D721Med (cell line): ENCODE measurements around the gene TTC28.
A peak's percentile ranks its signal among the peaks of the same experiment; 100 is the strongest.
"Not testable (repeated sequence)": the region's sequence is repeated elsewhere in the genome, so short reads cannot be mapped to it uniquely, and the experiment has no call there.

Experiments used
- DNase-seq: peaks from one replicate; pipeline ENCODE4 v3.0.0; 2011; ENCODE audit warnings: low spot score; ENCODE audit not compliant: insufficient read length
- FAIRE-seq: peaks from 2 replicates; lab custom pipeline; 2011; peaks lifted over from hg19 to GRCh38; lab: Jason Lieb, UNC
- CTCF ChIP-seq: IDR thresholded peaks from 2 replicates; pipeline ENCODE4 v1.5.1; 2012; ENCODE audit warnings: mild to moderate bottlenecking, control low read depth; ENCODE audit not compliant: insufficient read depth; ENCODE audit errors: missing control alignments

TTC28 gene

DNA sequence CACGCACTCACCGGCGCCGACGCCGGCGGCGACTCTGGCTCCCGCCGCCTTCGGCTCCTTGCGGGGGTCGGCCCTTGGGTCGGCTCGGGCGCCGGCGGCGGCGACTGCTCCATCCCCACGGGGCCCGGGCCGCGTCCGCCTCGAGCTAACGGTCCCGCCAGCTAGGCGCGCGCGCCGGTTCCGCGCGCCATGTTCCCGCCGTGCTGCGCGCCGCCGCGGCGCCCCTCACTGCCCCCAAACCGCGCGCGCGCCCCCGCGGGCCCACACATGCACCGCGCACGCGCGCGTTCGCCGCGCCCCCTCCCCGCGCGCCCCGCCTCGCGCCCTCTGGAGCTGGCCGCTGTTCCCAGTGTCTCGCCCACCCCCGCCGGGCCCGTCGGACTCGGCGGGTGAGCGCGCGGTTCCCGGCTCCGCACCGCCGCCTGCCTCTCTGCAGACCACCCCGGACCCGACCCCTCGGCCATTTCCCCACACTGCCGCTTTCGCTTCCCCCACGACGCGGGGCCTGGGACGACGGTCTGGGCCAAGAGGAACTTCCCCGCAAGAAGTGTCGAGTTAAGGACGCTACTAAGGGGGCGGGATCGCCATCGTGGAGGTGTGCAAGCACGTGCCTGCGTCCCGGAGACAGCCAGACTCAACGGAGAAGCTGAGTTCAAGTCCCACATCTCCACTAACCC, at the start of gene TTC28:
TTC28 (minus strand) TSS at position 230 of the 677 bp plus-strand sequence; CDS start at position 113, 117 bp downstream.
- DNase-seq, result peak; percentile 16
- FAIRE-seq, result not testable (repeated sequence)

- no peak for TF ChIP-seq CTCF
- DNase-seq (no peak), FAIRE-seq (no peak)
Observed at GRCh38 chr22:28728621-28729313, 49.1 kb upstream of the TTC28 start.

- TF ChIP-seq CTCF, result no peak
- DNase-seq (no peak), FAIRE-seq (no peak)
Observed at GRCh38 chr22:28728002-28728401, 48.4 kb upstream of the TTC28 start.

DNA sequence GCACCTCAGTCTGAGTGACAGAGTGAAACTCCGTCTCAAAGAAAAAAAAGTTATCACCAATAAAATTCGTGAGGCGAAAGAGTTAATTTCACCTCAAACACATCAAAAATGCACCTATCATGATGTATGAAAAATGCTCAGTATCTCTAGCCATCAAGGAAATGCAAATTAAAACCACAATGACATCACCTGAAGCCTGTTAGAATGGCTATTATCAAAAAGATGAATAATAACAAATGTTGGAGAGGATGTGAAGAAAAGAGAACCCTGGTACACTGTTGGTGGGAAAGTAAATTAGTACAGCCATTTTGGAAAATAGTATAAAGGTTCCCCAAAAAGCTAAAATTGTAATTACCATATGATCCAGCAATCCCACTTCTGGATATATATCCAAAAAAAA, 38.4 kb upstream of the TTC28 start:
- FAIRE-seq (no peak), DNase-seq (no peak)
- TF ChIP-seq CTCF, result no peak

DNA sequence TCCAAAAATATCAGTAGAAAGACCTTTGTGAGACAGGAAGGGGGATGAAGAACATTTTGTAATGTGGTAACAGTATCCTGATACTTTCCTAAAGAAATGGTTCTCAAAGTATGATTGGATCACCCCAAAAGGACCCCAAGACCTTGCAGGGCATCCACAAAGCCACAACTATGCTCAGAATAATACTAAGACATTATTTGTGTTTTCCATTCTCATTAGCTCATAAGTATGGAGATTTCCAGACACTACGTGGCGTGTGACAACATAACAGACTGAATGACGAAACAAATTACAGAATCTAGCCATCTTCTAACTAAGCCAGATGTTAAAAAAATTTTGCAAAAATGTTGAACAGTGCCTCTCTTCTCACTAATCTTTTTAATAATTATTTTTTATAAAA, 37.0 kb upstream of the TTC28 start:
- DNase-seq (no peak), FAIRE-seq (no peak)
- TF ChIP-seq CTCF, result no peak

DNA sequence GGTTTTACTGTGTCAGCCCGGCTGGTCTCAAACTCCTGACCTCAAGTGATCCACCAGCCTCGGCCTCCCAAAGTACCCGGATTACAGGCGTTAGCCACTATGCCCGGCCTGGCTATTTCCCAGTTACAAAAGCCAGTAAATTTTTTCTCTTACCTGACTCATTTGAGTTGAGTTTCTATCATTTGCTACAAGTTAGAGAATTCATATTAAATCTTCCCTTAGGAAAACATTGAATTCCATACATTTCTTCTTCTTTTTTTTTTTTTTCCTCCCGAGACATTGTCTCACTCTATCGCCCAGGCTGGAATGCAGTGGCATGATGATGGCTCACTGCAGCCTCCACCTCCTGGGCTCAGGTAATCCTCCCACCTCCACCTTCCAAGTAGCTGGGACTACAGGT, 36.0 kb upstream of the TTC28 start:
- TF ChIP-seq CTCF, result no peak
- no peak for FAIRE-seq
- no peak for DNase-seq

DNA sequence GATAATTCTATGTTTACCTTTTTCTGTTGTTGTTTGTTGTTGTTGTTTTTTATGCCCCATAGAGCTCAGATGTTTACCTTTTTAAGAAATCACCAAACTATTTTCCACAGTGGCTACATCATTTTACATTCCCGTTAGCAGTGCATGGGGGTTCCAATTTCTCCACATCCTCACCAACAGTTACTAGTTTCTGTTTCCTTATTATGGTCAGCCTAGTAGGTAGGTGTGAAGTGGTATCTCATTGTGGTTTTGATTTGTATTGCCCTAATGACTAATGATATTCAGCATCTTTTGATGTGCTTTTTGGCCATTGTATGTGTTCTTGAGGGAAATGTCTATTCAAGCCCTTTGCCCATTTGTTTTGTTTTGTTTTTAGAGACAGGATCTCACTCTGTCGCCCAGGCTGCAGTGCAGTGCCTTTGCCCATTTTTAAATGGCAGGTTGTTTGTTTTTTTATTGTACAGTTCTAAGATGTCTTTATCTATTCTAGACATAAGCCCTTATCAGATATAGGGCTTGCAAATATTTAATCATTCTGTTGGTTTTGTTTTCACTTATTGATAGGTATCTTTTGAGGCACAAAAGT, 34.5 kb upstream of the TTC28 start:
- no peak for FAIRE-seq
- no peak for TF ChIP-seq CTCF
- no peak for DNase-seq
